ENCODE results near the gene FAM131B.

DNA sequence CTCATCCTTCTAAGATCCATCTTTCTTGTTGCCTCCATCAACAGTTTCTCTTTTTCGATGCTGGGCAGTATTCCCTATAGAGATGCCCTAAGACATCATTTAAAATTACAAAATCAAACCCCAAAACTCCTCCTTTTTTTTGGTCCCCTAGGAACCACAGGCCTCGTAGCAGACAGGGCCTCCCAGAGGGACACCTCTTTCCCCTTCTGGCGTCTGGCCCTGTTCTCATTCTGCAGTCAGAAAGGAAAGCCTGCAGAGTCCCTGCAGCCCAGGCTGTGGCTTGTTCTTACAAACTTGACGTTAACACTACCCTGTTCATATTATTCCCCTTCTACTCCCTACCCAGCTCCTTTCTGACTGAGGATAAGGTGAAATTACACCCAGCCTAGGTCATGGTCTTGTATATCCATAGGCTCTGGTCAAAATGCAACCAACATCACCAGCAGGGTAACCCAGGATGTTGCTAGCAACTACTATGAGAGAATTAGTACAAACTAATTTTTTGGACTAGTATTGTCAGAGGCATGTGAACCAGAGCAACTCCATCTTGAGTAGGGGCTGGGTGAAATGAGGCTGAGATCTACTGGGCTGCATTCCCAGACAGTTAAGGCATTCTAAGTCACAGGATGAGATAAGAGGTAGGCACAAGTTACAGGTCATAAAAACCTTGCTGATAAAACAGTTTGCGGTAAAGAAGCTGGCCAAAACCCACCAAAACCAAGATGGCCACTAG, 49.6 kb upstream of the FAM131B start:
- TF ChIP-seq, protein P1, sequence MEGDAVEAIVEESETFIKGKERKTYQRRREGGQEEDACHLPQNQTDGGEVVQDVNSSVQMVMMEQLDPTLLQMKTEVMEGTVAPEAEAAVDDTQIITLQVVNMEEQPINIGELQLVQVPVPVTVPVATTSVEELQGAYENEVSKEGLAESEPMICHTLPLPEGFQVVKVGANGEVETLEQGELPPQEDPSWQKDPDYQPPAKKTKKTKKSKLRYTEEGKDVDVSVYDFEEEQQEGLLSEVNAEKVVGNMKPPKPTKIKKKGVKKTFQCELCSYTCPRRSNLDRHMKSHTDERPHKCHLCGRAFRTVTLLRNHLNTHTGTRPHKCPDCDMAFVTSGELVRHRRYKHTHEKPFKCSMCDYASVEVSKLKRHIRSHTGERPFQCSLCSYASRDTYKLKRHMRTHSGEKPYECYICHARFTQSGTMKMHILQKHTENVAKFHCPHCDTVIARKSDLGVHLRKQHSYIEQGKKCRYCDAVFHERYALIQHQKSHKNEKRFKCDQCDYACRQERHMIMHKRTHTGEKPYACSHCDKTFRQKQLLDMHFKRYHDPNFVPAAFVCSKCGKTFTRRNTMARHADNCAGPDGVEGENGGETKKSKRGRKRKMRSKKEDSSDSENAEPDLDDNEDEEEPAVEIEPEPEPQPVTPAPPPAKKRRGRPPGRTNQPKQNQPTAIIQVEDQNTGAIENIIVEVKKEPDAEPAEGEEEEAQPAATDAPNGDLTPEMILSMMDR (IDR thresholded peaks at IDR 0.05; ENCODE audit: insufficient read depth, low read length), result no peak
- TF ChIP-seq POLR2AphosphoS5 (IDR thresholded peaks at IDR 0.05; ENCODE audit: low read depth), result no peak
